Activated B cell treated with CpG ODN at 0.5 μM for 24 hours (primary cell): ENCODE results near the gene MORN1. TPM values are rescaled to one million over a fixed set of nuclear protein-coding genes. Genes with fewer than 3 reads are reported as not detected.

Source experiments
- ATAC-seq: fragments of 200-7000 bp; cut with Tn5 transposase; one replicate; pipeline ENCODE4 v1.10.0; 2021; ENCODE audit warnings: low read depth, mild to moderate bottlenecking, moderate library complexity
- CTCF ChIA-PET: fragments of 350-600 bp; sonication (Branson Sonifier 250); formaldehyde crosslinking; loops from one replicate; lab custom pipeline; 2021; ENCODE audit warnings: antibody characterized with exemption; lab: Charles Lee
- POLR2A ChIA-PET: fragments of 350-600 bp; sonication (Branson Sonifier 250); formaldehyde crosslinking; loops from one replicate; lab custom pipeline; 2021; ENCODE audit warnings: antibody characterized with exemption; lab: Charles Lee
- DNase-seq: peaks from one replicate; pipeline ENCODE4 v3.0.0; 2022
- H3K27ac Mint-ChIP-seq: one replicate; pipeline ENCODE4 v1.8.0; 2020; ENCODE audit warnings: mixed read lengths
- H3K27me3 Mint-ChIP-seq: one replicate; pipeline ENCODE4 v1.8.0; 2021; ENCODE audit warnings: mixed read lengths
- H3K36me3 Mint-ChIP-seq: one replicate; pipeline ENCODE4 v1.8.0; 2021; ENCODE audit warnings: low read depth, mixed read lengths
- H3K4me1 Mint-ChIP-seq: one replicate; pipeline ENCODE4 v1.8.0; 2021; ENCODE audit warnings: mixed read lengths
- H3K4me3 Mint-ChIP-seq: one replicate; pipeline ENCODE4 v1.8.0; 2020; ENCODE audit warnings: mild to moderate bottlenecking, mixed read lengths
- H3K9me3 Mint-ChIP-seq: one replicate; pipeline ENCODE4 v1.8.0; 2020; ENCODE audit warnings: mixed read lengths
- CTCF ChIP-seq: fragments of 200-600 bp; IDR thresholded peaks from one replicate; pipeline ENCODE4 v1.8.0; 2022; ENCODE audit warnings: antibody characterized with exemption, mild to moderate bottlenecking
- intact Hi-C: fragments of 100-400 bp; cut with micrococcal nuclease; formaldehyde crosslinking; loops from one replicate; pipeline ENCODE4 v1.15.1; 2024
- total RNA-seq: library from RNA; stranded (reverse); gene quantifications from 2 replicates; pipeline ENCODE4 v1.2.3, GENCODE V29; 2022

The MORN1 gene
- total RNA-seq, 1 donor from 2014 or later, result 17.8 TPM

GRCh38 chr1:2342384-2343022 is 48.9 kb downstream of the MORN1 start:
- Mint-ChIP-seq H3K36me3 (no peaks in the 10 kb centered on the region), H3K4me3 (no peak overlapping the region), H3K27ac (no peak overlapping the region), H3K4me1 (no peaks in the 10 kb centered on the region), H3K27me3 (no peaks in the 10 kb centered on the region), H3K9me3 (no peaks in the 10 kb centered on the region)
- TF ChIP-seq CTCF, result no peak
- intact Hi-C loops, result no loop called here
- CTCF ChIA-PET, result no interaction called here
- DNase-seq, result no peak
- POLR2A ChIA-PET, result no interaction called here
- ATAC-seq, result no peak

GRCh38 chr1:2341706-2342383 is 49.5 kb downstream of the MORN1 start:
- TF ChIP-seq CTCF, result no peak
- H3K36me3 Mint-ChIP-seq, result no peaks in the 10 kb centered on the region
- ChIA-PET CTCF (no interaction called here), POLR2A (no interaction called here)
- H3K27ac Mint-ChIP-seq, result no peak overlapping the region
- H3K4me1 Mint-ChIP-seq, result no peaks in the 10 kb centered on the region
- intact Hi-C loops, result no loop called here
- DNase-seq (no peak), ATAC-seq (no peak)
- no peaks in the 10 kb centered on the region for H3K27me3 Mint-ChIP-seq
- no peaks in the 10 kb centered on the region for H3K9me3 Mint-ChIP-seq
- H3K4me3 Mint-ChIP-seq, result no peak overlapping the region

- no peak for ATAC-seq
- ChIA-PET CTCF (no interaction called here), POLR2A (no interaction called here)
- intact Hi-C loops, result no loop called here
- TF ChIP-seq CTCF, result no peak
- Mint-ChIP-seq H3K9me3 (no peaks in the 10 kb centered on the region), H3K36me3 (no peaks in the 10 kb centered on the region), H3K27me3 (no peaks in the 10 kb centered on the region), H3K27ac (no peak overlapping the region), H3K4me1 (no peaks in the 10 kb centered on the region), H3K4me3 (no peak overlapping the region)
- no peak for DNase-seq
Observed at GRCh38 chr1:2340918-2341254, 50.5 kb downstream of the MORN1 start.

GRCh38 chr1:2340086-2340917 is 51.1 kb downstream of the MORN1 start:
- no peaks in the 10 kb centered on the region for H3K27me3 Mint-ChIP-seq
- no peak for TF ChIP-seq CTCF
- H3K36me3 Mint-ChIP-seq, result no peaks in the 10 kb centered on the region
- no peak overlapping the region for H3K4me3 Mint-ChIP-seq
- no peaks in the 10 kb centered on the region for H3K9me3 Mint-ChIP-seq
- POLR2A ChIA-PET, result no interaction called here
- CTCF ChIA-PET, result no interaction called here
- no peak for DNase-seq
- intact Hi-C loops, result no loop called here
- no peak for ATAC-seq
- no peak overlapping the region for H3K27ac Mint-ChIP-seq
- H3K4me1 Mint-ChIP-seq, result no peaks in the 10 kb centered on the region
